ENCODE results near the gene RCVRN. TPM values are rescaled to one million over a fixed set of nuclear protein-coding genes. Genes with fewer than 3 reads are reported as not detected.

RCVRN gene
- total and polyA plus RNA-seq, 2 donors (not counting 1 experiment from before 2014, with no cell fraction given), result not detected

- H3K36me3 ChIP-seq (ENCODE audit: control insufficient read depth, insufficient read depth, low read length), result no peaks in the 10 kb centered on the region
- no peaks in the 10 kb centered on the region for H3K4me1 ChIP-seq (ENCODE audit: control insufficient read depth, extremely low read depth, insufficient read depth, low read length)
- no peaks in the 10 kb centered on the region for H3K9me3 ChIP-seq (ENCODE audit: control insufficient read depth, insufficient read depth, low read depth, low read length)
- no peak overlapping the region for H2AFZ ChIP-seq (ENCODE audit: low read length)
- TF ChIP-seq CTCF (conservative IDR thresholded peaks at IDR 0.05 in 1 of 2, IDR thresholded peaks at IDR 0.05 in 1 of 2; ENCODE audit: low read depth in 1 of 2, low read length in 2 of 2), result no peak
- TF ChIP-seq EZH2 (IDR thresholded peaks at IDR 0.05; ENCODE audit: low read length, missing control alignments), result no peak
- no peaks in the 10 kb centered on the region for H4K20me1 ChIP-seq (ENCODE audit: control insufficient read depth, extremely low read depth, insufficient read depth, low read length)
- no peaks in the 10 kb centered on the region for H3K79me2 ChIP-seq (ENCODE audit: control insufficient read depth, insufficient read depth, low read length)
- no peak overlapping the region for H3K4me2 ChIP-seq (ENCODE audit: extremely low read depth, insufficient read depth, low read length)
- H3K27me3 ChIP-seq (ENCODE audit: control insufficient read depth, insufficient read depth, low read length), result no peaks in the 10 kb centered on the region
- no peak for DNase-seq (ENCODE audit: low read depth in 2 of 2)
- no peak overlapping the region for H3K27ac ChIP-seq (ENCODE audit: insufficient read depth, low read length)
- H3K4me3 ChIP-seq (replicated peaks in 1 of 4; ENCODE audit: control extremely low read depth in 1 of 4, insufficient read depth in 1 of 4, low read depth in 3 of 4, low read length in 4 of 4), result no peak overlapping the region
- no peak overlapping the region for H3K9ac ChIP-seq (ENCODE audit: insufficient read depth, low read length)
These were observed 33.7 kb upstream of the RCVRN start for GRCh38 chr17:9938764-9939163.

GRCh38 chr17:9937901-9938300 lies 32.8 kb upstream of the RCVRN start:
- no peak overlapping the region for H3K4me3 ChIP-seq (replicated peaks in 1 of 4; ENCODE audit: control extremely low read depth in 1 of 4, insufficient read depth in 1 of 4, low read depth in 3 of 4, low read length in 4 of 4)
- TF ChIP-seq EZH2 (IDR thresholded peaks at IDR 0.05; ENCODE audit: low read length, missing control alignments) (no peak), CTCF (conservative IDR thresholded peaks at IDR 0.05 in 1 of 2, IDR thresholded peaks at IDR 0.05 in 1 of 2; ENCODE audit: low read depth in 1 of 2, low read length in 2 of 2) (no peak)
- DNase-seq (ENCODE audit: low read depth in 2 of 2), result peak in 1 of 2 donors; percentile 21
- H3K4me2 ChIP-seq (ENCODE audit: extremely low read depth, insufficient read depth, low read length), result no peak overlapping the region
- no peaks in the 10 kb centered on the region for H3K36me3 ChIP-seq (ENCODE audit: control insufficient read depth, insufficient read depth, low read length)
- no peak overlapping the region for H2AFZ ChIP-seq (ENCODE audit: low read length)
- no peaks in the 10 kb centered on the region for H3K9me3 ChIP-seq (ENCODE audit: control insufficient read depth, insufficient read depth, low read depth, low read length)
- no peaks in the 10 kb centered on the region for H4K20me1 ChIP-seq (ENCODE audit: control insufficient read depth, extremely low read depth, insufficient read depth, low read length)
- no peaks in the 10 kb centered on the region for H3K27me3 ChIP-seq (ENCODE audit: control insufficient read depth, insufficient read depth, low read length)
- H3K79me2 ChIP-seq (ENCODE audit: control insufficient read depth, insufficient read depth, low read length), result no peaks in the 10 kb centered on the region
- H3K27ac ChIP-seq (ENCODE audit: insufficient read depth, low read length), result no peak overlapping the region
- H3K4me1 ChIP-seq (ENCODE audit: control insufficient read depth, extremely low read depth, insufficient read depth, low read length), result no peaks in the 10 kb centered on the region
- no peak overlapping the region for H3K9ac ChIP-seq (ENCODE audit: insufficient read depth, low read length)

GRCh38 chr17:9937241-9937761 lies 32.2 kb upstream of the RCVRN start:
- Histone ChIP-seq H3K27me3 (ENCODE audit: control insufficient read depth, insufficient read depth, low read length) (no peaks in the 10 kb centered on the region), H3K79me2 (ENCODE audit: control insufficient read depth, insufficient read depth, low read length) (no peaks in the 10 kb centered on the region), H2AFZ (ENCODE audit: low read length) (no peak overlapping the region), H4K20me1 (ENCODE audit: control insufficient read depth, extremely low read depth, insufficient read depth, low read length) (no peaks in the 10 kb centered on the region), H3K9ac (ENCODE audit: insufficient read depth, low read length) (no peak overlapping the region), H3K4me1 (ENCODE audit: control insufficient read depth, extremely low read depth, insufficient read depth, low read length) (no peaks in the 10 kb centered on the region), H3K4me3 (replicated peaks in 1 of 4; ENCODE audit: control extremely low read depth in 1 of 4, insufficient read depth in 1 of 4, low read depth in 3 of 4, low read length in 4 of 4) (no peak overlapping the region), H3K9me3 (ENCODE audit: control insufficient read depth, insufficient read depth, low read depth, low read length) (no peaks in the 10 kb centered on the region), H3K36me3 (ENCODE audit: control insufficient read depth, insufficient read depth, low read length) (no peaks in the 10 kb centered on the region), H3K4me2 (ENCODE audit: extremely low read depth, insufficient read depth, low read length) (no peak overlapping the region), H3K27ac (ENCODE audit: insufficient read depth, low read length) (no peak overlapping the region)
- TF ChIP-seq EZH2 (IDR thresholded peaks at IDR 0.05; ENCODE audit: low read length, missing control alignments) (no peak), CTCF (conservative IDR thresholded peaks at IDR 0.05 in 1 of 2, IDR thresholded peaks at IDR 0.05 in 1 of 2; ENCODE audit: low read depth in 1 of 2, low read length in 2 of 2) (no peak)
- DNase-seq (ENCODE audit: low read depth in 2 of 2), result peak; percentile 45 to 83
